HG02884 (cell line): Measurements from ENCODE around the gene CHIA.

Source experiments
- ATAC-seq: cut with Tn5 transposase; IDR thresholded peaks from one replicate; pipeline ENCODE4 v1.9.1; 2021; ENCODE audit warnings: mild to moderate bottlenecking, moderate library complexity; ENCODE audit not compliant: unreplicated experiment

CHIA gene

GRCh38 chr1:111361761-111362160, 71.1 kb downstream of the CHIA start:
- no peak for ATAC-seq

- ATAC-seq: no peak
These were observed 74.0 kb downstream of the CHIA start for GRCh38 chr1:111364690-111365089.

- ATAC-seq: no peak
These were observed 75.6 kb downstream of the CHIA start for GRCh38 chr1:111366256-111366655.

- no peak for ATAC-seq
These were observed 78.5 kb downstream of the CHIA start for GRCh38 chr1:111369177-111369576.

GRCh38 chr1:111369645-111370044, 79.0 kb downstream of the CHIA start:
- ATAC-seq: no peak
